Measurements from ENCODE around the gene GPR35. TPM values are rescaled to one million over a fixed set of nuclear protein-coding genes. Genes with fewer than 3 reads are reported as not detected.

GPR35 gene
- total RNA-seq, 4 donors from 2014 or later = 0.72 to 1.8 (median 0.87) TPM

DNA sequence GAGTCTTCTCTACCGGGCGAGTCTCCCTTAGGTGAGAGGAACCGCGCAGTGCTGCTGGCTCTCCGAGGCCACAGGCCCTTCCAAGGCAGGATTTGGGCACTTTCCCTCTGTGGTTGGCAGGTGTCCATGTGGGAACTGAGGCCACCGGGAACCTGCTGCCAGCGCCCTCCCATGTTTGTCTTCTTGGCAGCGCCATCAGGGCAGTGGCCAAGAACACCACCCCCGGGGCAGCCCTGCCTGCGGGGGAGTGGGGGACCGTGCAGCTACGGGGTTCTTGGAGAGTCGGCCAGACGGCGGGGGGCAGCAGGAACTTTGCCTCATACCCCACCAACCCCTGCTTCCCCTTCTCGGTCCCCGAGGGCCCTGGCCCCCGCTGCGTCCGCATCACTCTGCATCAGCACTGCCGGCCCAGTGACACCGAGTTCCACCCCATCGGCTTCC is 28.8 kb upstream of the GPR35 start:
- H3K27me3 ChIP-seq = no peaks in the 10 kb centered on the region
- H3K4me1 ChIP-seq = peaks cover 10 to 13% of the 10 kb centered on the region in 2 donors
- in situ Hi-C loops (cut with MboI; ENCODE audit: low sequenced_read_pairs in 4 of 4) (no loop called here), intact Hi-C loops (cut with DNase I; ENCODE audit: low total_unique reads) (no loop called here)
- peaks cover 0 to 26% of the 10 kb centered on the region in 2 donors for H3K36me3 ChIP-seq
- no peak overlapping the region for H3K4me3 ChIP-seq
- H3K9me3 ChIP-seq = no peaks in the 10 kb centered on the region
- DNase-seq (peak in 1 of 2 donors; percentile 26), ATAC-seq (peak in 1 of 2 donors; percentile 21)
- no peak overlapping the region for H3K27ac ChIP-seq
- TF ChIP-seq POLR2A (IDR thresholded peaks at IDR 0.05) = no peak
- TF ChIP-seq, protein P1, sequence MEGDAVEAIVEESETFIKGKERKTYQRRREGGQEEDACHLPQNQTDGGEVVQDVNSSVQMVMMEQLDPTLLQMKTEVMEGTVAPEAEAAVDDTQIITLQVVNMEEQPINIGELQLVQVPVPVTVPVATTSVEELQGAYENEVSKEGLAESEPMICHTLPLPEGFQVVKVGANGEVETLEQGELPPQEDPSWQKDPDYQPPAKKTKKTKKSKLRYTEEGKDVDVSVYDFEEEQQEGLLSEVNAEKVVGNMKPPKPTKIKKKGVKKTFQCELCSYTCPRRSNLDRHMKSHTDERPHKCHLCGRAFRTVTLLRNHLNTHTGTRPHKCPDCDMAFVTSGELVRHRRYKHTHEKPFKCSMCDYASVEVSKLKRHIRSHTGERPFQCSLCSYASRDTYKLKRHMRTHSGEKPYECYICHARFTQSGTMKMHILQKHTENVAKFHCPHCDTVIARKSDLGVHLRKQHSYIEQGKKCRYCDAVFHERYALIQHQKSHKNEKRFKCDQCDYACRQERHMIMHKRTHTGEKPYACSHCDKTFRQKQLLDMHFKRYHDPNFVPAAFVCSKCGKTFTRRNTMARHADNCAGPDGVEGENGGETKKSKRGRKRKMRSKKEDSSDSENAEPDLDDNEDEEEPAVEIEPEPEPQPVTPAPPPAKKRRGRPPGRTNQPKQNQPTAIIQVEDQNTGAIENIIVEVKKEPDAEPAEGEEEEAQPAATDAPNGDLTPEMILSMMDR (IDR thresholded peaks at IDR 0.05 in 4 of 5, conservative IDR thresholded peaks at IDR 0.05 in 1 of 5) = no peak

DNA sequence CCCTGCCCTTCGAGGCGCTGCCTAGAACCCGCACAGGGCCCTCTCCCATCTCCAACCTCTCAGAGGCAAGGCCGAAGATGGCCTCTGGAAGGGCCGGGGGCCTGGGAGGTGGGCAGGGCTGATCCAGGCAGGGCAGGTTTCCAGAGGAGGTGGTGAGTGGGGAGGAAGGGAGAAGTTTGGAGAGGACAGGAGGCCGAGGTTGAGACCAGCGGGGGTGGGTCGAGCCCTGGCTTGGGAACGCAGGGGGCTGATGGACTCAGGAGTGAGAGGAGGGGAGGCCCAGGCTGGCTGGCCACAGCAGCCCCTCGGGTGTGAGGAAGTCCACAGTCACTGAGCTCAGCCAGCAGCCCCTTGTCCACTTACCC is 28.2 kb upstream of the GPR35 start:
- in situ Hi-C loops (cut with MboI; ENCODE audit: low sequenced_read_pairs in 4 of 4) = no loop called here
- Histone ChIP-seq H3K36me3 (peaks cover 0 to 24% of the 10 kb centered on the region in 2 donors), H3K9me3 (no peaks in the 10 kb centered on the region), H3K4me1 (peaks cover 10 to 13% of the 10 kb centered on the region in 2 donors), H3K4me3 (no peak overlapping the region), H3K27ac (no peak overlapping the region), H3K27me3 (no peaks in the 10 kb centered on the region)
- peak in 1 of 2 donors; percentile 8 for DNase-seq
- TF ChIP-seq, protein P1 (IDR thresholded peaks at IDR 0.05 in 4 of 5, conservative IDR thresholded peaks at IDR 0.05 in 1 of 5) = no peak
- no peak for TF ChIP-seq POLR2A (IDR thresholded peaks at IDR 0.05)
- ATAC-seq = no peak
- intact Hi-C loops (cut with DNase I; ENCODE audit: low total_unique reads) = no loop called here

DNA sequence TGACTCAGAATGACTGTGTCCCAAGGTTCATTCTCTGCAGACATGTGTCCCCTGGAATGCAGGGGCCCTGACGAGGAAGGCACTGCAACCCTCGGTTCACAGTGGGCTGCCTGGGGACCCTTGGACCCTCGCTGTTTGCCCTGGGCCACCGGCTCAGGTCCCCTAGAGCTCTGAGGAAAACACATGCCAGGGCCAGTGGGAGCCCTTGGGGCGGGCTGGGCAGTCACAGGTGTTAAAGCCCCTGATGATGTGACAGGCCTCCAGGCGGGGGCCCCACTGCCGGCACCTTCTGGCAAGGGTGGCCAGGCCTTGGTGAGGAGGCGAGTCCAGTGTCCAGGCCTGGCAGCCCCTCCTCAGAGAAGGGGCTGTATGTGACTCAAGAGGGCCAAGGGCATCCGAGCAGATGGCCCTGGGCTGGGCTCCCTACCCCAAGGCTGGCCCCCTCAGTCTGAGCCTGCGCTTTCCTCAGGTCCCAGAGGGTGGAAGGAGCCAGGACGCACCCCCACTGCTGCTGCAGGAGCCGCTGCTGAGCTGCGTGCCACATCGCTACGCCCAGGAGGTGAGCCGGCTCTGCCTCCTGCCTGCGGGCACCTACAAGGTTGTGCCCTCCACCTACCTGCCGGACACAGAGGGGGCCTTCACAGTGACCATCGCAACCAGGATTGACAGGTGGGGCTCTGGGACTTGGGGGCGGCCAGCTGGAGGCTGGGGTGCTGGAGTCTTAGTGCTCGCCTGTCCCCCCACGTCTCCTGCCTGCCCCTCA is 27.7 kb upstream of the GPR35 start:
- in situ Hi-C loops (cut with MboI; ENCODE audit: low sequenced_read_pairs in 4 of 4) = no loop called here
- Histone ChIP-seq H3K27me3 (no peaks in the 10 kb centered on the region), H3K4me1 (peaks cover 10 to 13% of the 10 kb centered on the region in 2 donors), H3K27ac (no peak overlapping the region), H3K4me3 (no peak overlapping the region), H3K9me3 (no peaks in the 10 kb centered on the region), H3K36me3 (peaks cover 0 to 18% of the 10 kb centered on the region in 2 donors)
- TF ChIP-seq, protein P1 (IDR thresholded peaks at IDR 0.05 in 4 of 5, conservative IDR thresholded peaks at IDR 0.05 in 1 of 5) = no peak
- no peak for TF ChIP-seq POLR2A (IDR thresholded peaks at IDR 0.05)
- no peak for ATAC-seq
- intact Hi-C loops (cut with DNase I; ENCODE audit: low total_unique reads) = no loop called here
- peak in 1 of 2 donors; percentile 8 for DNase-seq

DNA sequence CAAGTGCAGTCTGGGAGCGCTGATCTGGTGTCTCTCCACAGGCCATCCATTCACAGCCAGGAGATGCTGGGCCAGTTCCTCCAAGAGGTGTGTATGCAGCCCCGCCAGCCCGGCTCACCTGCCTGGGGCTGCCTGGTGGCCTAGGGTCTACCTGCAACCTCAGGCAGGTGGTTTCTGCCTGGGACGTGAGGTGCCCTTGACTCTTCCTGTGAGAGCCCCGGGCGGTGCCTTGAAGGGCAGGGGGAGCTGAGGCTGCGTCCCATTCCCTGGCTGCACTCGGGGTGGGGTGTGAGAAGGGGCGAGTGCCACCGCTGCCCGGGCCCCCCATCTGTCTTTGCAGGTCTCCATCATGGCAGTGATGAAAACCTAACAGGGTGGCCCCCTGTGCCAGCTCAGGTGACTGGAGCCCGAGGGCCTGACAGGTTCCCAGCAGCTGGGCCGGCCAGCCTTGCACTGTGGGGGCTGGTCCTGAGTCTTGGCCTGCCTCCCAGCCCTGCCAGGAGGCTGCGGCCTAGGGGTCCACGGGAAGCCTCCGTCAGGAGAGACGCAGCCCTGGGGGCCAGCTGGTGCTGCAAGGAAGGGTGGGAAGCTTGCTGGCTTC is 26.9 kb upstream of the GPR35 start:
- Histone ChIP-seq H3K36me3 (peaks cover 0 to 18% of the 10 kb centered on the region in 2 donors), H3K9me3 (no peaks in the 10 kb centered on the region), H3K4me1 (peaks cover 10 to 13% of the 10 kb centered on the region in 2 donors), H3K27ac (no peak overlapping the region), H3K4me3 (no peak overlapping the region), H3K27me3 (no peaks in the 10 kb centered on the region)
- ATAC-seq = no peak
- intact Hi-C loops (cut with DNase I; ENCODE audit: low total_unique reads) (no loop called here), in situ Hi-C loops (cut with MboI; ENCODE audit: low sequenced_read_pairs in 4 of 4) (no loop called here)
- TF ChIP-seq POLR2A (IDR thresholded peaks at IDR 0.05) = no peak
- TF ChIP-seq, protein P1 (IDR thresholded peaks at IDR 0.05 in 4 of 5, conservative IDR thresholded peaks at IDR 0.05 in 1 of 5) = no peak
- peak in 1 of 2 donors; percentile 6 for DNase-seq

Data from gastrocnemius medialis (tissue), 4 donors.